HG03025 (cell line): ENCODE measurements around the gene CMBL.
"Not testable (repeated sequence)": the region's sequence is repeated elsewhere in the genome, so short reads cannot be mapped to it uniquely, and the experiment has no call there.

Source experiments
- ATAC-seq: cut with Tn5 transposase; IDR thresholded peaks from one replicate; pipeline ENCODE4 v1.9.1; 2021; ENCODE audit warnings: mild to moderate bottlenecking, moderate library complexity; ENCODE audit not compliant: unreplicated experiment, low FRiP score

The CMBL gene

DNA sequence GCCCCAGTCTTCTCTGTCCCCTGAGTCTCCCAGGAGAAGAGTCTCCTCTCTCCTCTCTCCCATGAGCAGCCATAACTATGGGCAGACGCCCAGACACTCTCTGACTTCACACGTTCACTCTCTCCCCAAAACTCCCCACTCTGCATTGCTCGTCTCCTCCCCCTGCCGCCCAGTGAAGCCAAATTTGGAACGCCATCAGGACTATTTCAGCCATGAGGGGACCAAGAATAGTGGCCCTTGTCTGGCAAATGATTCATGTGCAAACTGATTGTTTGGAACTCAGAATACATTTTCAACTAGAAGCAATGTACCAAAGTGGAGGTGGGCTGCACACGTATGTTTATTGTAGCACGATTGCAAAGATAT, 20.9 kb downstream of the CMBL start:
- ATAC-seq: no peak

DNA sequence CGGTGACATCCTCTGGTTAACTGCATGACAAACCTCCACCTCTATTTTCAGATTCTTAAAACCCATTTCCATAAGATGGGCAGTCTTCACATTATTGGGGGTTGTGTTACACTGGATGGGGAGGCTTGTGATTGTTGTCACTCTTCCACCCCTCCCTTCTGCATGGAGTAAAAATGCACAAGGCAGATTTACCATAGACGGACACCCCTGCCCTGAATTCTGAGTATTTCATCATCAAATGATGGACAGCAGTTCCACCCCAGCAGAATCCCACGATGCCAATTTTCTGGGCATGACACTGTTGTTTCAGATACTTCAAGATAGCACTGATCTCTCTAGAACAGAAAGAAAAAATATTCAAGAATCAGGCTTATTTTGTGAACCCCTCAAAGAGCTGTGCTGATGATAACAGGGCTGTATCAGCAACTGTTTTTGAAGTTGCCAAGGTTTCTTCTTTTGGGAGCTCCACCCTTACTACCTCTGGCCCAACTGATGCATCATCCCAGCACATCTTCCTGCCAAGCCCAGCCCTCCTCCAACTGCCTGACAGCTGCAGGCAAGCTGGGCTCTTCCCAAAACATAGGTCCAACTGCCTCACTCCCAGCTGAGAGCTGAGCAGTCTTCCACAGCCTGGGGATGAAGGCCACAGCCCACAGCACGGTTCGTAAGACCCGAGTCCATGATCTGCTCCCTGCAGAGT, 21.4 kb downstream of the CMBL start:
- no peak for ATAC-seq

DNA sequence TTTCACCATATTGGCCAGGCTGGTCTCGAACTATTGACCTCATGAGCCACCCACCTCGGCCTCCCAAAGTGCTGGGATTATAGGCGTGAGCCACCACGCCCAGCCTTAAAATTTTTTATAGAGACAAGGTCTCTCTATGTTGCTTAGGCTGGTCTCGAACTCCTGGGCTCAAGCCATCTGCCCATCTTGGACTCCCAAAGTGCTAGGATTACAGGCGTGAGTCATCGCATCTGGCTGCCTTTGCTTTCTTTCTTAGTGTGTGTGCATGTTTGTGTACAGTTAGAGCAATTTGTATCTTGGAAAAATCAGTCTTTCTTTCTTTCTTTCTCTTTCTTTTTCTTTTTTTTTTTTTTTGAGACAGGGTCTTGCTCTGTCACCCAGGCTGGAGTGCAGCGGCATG, 22.3 kb downstream of the CMBL start:
- ATAC-seq: not testable (repeated sequence)

DNA sequence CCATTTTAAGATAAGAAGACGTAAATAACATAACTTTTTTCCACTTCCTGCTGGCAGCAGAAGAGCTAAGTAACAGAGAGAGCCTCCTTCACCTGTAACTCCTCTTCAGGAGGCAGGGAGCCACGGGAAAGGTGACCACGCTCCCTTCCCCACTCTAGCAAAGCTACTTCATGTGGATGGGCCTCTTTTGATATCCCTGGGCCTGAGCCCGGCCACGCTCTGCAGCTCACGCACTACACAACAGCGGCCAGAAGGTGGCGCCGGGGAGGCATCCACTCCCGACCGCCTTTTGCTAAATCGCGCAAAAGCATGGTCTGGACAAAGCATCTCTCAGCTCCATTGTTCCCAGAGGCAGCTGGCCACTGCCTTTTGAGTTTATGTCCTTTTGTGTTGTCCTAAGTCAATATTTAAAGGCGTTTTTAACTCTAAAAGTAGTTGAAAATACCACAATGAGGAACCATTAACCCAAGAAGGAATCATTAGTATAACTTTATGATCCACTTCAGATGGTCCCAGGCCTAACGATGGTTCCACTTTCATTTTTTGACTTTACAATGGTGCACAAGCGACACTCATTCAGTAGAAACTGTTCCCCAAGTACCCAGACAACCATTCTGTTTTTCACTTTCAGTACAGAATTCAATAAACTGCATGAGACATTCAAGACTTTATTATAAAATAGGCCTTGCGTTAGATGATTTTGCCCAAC, 23.6 kb downstream of the CMBL start:
- ATAC-seq: peak; percentile 83

DNA sequence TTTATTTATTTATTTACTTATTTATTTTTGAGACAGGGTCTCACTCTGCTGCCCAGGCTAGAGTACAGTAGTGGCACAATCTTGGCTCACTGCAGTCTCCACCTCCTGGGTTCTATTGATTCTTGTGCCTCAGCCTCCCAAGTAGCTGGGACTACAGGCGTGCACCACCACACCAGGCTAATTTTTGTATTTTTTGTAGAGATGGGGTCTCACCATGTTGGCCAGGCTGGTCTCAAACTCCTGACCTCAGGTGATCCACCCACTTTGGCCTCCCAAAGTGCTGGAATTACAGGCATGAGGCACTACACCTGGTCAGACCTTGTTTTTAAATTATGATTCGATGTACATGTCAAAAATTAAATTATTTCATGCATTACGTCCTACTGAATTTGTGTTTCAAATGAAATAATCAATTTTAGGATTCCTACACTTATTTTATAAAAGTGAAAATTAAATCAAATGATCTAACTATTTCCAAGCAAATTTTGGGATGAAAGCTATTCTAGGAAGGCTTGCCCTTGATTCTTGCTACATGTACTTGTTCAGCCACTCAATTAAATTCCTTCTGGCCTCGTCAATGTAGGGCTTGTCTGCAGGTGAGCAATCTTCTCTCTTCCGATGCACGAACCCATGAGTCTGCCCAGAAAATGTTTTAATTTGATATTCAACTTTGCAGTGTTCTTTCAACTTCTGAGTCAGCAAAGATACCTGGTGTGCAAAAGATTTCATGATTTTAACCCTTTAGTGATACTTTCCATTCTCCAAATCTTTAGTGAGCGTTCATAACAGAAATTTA, 27.6 kb downstream of the CMBL start:
- ATAC-seq: no peak

DNA sequence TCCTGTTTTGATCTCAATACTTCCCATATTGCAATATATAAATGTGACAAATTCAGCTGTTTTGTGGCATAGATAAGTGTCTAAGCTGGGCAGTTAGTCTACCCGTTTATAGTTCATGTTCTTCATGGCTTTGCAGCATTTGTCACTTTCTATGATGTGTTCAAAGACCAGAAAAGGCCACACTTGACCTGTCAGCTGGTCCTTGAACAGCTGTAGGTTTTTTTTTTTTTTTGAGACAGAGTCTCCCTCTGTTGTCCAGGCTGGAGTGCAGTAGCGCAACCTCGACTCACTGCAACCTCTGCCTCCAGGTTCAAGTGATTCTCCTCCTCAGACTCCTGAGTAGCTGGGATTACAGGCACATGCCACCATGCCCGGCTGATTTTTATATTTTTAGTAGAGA, 28.4 kb downstream of the CMBL start:
- ATAC-seq: no peak

DNA sequence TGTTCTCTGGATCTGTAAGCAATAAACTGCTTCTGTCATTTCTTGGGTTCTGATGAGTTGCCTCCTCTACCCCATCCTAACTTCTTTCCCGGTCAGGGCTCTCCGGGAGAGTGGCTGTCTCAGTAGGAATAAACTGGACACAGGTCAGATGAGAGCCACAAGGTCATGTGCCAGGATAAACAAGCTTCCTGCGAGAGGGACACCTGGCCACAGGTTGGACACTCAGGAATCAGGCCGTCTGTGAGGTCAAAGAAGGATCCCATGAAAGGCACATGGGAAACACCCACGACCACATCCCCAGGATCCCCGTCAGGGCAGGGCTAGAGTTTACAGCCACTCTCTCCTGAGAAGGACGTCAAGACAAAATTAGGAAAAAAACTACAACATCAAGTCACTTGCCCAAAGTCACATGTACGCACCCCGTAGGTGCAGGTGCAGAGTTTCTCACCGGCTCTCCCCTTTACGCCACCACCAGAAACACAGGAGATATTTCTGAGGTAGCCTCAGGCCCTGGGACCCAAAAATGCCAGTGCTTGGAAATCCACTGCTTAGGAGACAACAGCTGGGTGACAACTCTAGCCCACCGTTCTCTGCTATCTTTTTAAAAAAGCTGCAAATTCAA, 28.9 kb downstream of the CMBL start:
- ATAC-seq: no peak

DNA sequence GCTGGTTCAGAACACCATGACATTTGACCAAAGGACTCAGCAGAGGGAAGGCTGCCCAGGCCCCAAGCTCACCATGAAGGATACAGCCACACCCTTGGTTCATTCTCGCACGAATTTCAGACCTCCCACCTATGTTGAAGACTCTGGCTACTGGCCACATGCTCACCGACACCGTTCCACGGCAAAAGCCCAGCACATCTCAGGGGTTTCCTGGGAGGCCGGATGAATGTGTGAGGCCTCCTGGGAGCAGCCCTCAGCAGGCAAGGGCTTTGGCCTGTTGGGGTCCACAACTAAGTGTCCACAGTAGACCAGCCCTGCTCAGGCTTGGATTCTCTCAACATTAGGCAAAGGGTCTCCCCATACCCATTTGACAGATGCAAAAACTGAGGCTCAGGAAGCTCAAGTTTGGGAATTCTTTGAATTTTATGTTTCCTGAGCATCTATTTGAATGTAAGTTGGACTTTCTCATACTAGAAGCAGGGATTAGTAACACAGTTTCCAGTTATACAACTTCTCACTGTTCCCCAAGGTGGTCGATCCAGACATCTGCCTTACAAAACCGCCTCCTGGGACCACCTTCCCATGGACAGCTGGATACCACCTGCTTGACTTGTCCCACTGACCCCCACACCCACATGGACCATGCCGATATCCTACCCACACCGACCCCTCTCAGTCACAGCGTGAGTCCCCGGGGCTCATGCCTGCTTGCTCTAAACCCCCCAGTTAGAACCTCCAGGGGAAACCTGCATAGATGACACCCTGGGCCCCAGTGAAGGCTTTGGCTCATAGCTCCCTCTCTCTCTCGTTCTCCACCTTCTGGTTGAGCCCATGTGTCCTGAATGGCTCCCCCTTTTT, 29.7 kb downstream of the CMBL start:
- ATAC-seq: no peak

DNA sequence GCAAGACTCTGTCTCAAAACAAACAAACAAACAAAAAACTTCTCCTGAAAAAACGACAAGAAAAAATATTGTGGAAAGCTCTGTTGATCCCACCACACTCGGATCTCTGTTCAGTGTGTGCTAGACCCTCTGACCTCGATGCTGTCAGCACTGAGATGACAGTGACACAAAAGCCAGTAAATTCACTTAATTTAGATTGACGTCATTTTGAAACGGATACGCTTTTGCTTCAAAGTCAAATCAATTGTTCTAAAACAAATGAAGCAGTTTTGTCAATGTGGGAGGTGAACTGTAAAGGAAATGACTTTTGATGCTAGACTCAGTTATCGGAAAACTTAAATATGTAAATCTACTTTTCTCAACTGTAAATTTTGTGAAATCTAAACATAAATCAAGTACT, 31.0 kb downstream of the CMBL start:
- no peak for ATAC-seq

DNA sequence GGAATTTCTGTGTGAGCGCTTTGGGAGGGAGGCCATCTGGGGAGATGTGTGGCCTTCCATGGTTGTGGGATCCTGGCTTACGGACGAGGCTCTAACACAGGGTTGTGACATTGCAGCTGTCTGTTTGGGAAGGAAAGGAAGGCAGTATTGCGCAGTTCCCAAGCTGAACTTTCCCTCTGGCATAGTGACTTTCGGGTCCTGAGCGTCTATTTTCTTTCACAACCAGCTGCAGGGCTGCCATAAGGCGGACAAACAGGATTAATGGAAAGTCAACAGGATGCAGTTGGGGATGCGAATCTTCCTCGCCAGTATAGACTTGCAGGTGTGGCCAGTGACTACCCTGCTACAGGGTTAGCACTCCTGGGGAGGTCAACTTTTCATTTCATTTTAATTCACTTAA, 31.7 kb downstream of the CMBL start:
- no peak for ATAC-seq

DNA sequence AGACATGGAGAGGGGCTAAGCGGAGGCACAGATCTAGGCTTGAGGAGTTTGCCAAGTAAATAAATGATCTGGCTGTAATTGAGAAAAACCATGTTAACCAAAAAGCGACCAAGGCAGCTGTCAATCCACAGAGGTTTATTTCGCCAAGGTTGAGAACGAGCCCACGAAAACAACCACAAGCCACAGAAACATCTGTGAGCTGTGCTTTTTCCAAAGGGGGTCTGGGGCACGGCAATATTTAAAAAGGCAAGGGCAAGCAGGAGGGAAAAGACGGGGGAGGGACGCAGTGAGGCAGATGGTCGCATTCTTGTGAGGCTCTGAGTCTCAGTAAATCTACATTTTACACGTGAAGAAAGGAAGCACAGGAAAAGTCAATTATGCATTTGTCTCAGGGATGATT, 32.2 kb downstream of the CMBL start:
- ATAC-seq: no peak

DNA sequence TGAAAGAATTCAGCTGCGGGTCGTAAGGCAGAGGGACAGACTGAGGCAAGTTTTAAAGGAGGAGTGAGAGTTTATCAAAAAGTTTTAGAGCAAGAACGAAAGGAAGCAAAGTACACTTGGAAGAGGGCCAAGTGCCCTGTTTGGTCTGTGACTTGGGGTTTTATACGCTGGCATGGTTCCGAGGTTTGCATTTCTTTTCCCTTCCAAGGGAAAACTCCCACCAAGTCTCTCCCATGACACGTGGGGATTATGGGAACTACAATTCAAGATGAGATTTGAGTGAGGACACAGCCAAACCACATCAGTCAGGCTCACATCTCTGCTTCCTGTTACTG, 34.9 kb downstream of the CMBL start:
- not testable (repeated sequence) for ATAC-seq

DNA sequence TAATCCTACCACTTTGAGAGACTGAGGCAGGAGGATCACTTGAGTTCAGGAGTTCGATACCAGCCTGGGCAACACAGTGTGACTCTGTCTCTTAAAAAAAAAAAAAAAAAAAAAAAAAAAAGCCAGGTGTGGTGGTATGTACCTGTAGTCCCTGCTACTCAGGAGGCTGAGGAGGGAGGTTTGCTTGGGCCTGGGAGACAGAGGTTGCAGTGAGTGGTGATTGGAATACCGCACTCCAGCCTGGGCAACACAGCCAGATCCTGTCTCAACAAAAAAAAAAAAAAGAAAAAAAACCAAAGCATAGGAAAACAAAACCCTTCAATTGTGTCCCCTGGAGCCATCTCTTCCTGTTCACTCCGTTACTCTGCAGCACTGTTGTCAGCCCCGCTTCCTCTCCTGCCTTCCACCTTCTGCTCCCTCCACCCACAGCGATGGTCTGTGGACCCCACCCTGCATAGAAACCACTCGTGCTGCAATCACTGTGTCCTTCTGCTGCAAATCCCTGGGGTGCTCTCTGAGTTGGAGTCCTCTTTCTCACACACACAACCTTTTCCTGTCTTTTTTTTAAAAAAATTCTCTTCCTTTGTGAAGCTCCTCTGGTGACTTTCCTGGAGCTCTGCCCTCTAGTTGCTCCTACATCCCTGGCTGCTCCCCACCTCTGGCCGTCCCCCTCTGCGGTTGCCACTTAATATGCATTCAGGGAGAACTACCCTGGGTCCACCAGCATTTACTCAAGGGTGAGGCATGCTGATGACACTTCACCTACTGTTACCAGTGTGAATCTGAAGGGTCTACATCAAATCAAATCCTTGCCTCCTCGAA, 35.4 kb downstream of the CMBL start:
- no peak for ATAC-seq

DNA sequence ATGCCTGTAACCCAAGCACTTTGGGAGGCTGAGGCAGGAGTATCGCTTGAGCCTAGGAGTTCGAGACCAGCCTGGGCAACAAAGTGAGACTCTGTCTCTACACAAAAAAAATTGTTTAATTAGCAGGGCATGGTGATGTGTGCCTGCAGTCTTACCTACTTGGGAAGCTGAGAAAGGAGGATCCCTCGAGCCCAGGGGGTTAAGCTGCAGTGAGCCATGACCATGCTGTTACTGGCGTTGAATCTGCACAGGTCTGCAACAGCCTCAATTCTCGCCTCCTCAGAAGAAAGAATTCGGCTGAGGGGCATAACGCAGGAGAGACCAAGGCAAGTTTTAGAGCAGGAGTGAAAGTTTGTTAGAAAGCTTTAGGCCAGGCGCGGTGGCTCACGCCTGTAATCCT, 39.6 kb downstream of the CMBL start:
- ATAC-seq: no peak

DNA sequence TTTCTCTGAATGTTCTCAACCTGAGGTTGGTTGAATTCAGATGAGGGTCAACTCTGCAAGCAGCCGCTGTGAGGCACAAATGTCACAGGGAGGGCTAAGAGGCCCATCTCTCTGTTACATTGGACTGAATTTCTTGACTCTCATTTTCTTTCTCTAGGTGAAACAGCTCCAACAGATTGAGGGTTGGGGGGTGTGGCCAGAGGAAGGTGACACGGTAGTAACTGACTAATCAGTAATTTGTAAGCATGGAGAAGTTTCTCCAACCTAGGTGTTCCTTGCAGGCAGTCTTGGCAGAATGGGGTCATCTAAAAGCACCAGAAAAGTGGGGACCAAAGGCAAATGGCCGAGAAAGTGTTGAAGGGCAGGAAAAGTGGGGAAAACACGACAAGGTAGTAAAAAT, 40.9 kb downstream of the CMBL start:
- ATAC-seq: no peak

DNA sequence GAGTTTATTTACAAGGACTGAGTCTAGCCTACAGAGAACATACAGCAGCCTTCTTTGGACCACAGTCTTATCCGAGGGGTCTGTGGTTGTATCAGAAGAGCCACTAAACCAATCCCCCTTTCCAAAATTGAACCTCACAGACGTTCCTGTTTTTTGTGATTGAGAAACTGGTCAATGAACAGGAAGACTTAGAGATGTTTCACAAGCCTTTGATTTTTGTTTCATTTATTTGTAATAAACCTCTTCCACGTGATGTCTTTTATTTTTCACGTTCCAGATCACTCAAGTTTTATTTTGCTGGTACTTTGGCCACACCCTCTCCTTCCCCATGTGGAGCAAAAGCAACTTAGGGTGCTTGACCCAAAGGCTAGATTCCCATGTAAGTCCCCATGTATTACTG, 41.6 kb downstream of the CMBL start:
- no peak for ATAC-seq

DNA sequence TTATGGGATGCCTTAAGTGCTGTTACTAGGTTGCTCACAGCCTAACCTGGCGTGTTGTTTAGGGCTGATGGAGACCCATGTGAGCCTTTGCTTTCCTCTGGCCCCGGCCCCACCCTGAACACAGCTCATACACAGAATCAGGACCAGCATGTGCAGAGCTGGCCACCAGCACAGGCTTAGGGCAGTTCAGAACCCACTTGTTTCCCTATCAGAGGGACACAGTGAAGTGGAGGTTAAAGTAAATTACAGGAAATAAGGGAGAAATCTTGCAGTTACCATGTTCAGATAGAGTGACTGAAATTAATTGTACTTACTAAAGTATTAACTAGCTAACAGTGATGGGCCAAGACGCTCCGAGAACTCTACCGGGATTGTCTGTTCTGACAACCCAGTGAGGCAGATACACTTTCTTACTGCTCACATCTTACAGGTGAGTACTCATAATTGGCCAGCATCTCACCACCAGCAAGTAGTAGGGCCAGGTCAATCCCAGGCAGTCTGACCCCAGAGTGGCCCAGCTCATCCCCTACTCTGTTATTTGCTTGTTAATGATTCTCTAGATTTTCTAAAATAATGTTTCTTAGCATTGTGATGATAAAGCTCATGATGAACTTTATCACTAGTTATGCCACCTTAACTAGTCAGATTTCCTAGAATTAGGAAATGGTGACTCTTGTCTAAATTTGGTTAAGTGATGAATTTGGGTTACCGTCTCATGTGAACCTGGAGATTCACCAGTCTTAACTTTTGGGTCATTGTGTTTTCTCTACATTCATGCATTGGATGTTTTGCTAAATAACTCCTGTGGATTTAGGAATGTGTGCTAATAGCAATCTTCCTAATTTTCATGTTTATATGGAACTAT, 42.2 kb downstream of the CMBL start:
- ATAC-seq: no peak

DNA sequence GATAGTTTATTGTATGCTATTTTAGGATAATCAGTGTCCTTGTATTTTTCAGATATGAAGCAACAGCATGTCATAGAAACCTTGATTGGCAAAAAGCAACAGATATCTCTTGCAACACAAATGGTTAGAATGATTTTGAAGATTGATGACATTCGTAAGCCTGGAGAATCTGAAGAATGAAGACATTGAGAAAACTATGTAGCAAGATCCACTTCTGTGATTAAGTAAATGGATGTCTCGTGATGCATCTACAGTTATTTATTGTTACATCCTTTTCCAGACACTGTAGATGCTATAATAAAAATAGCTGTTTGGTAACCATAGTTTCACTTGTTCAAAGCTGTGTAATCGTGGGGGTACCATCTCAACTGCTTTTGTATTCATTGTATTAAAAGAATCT, 43.1 kb downstream of the CMBL start:
- no peak for ATAC-seq

DNA sequence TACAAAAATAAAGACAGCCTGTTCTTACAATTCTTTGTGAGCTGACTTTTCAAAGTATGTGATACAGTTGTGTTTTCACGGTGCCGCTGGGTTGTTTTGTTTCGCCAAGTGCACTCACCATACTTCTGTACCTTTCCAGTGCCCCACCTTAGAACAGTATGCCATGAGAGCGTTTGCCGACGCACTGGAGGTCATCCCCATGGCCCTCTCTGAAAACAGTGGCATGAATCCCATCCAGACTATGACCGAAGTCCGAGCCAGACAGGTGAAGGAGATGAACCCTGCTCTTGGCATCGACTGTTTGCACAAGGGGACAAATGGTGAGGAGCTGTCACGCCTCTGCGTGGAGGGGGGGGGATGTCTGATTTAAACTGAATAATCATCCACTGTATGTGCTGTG, 44.7 kb downstream of the CMBL start:
- no peak for ATAC-seq
